Measurements from ENCODE around the gene SLC6A13.

The SLC6A13 gene

DNA sequence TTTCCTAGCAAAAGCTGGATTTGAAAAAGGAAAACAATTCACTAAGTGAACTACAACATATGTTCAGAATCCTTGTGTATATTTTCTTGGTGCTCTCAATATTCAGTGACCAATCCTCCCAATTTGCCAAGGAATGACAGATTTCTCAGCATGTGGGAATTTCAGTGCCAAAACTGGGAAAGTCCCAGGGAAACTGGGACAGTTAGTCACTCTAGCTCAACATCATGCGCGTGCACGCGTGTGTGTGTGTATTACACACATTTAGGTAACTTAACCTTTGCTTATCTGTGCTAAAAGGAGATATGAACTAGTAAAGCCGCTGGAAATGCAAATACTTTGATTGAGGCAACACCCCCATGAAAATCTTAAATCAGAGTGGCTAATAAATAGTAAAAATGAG is 26.1 kb upstream of the SLC6A13 start:
- no peaks in the 10 kb centered on the region for H3K27me3 ChIP-seq (replicated peaks; ENCODE audit: control insufficient read depth, insufficient read depth, low read length)
- H3K4me1 ChIP-seq (ENCODE audit: control insufficient read depth, insufficient read depth, low read length), result peaks cover 14% of the 10 kb centered on the region
- no peak overlapping the region for H3K9ac ChIP-seq (ENCODE audit: low read length)
- no peak for DNase-seq (ENCODE audit: low read depth)
- H3K9me3 ChIP-seq (ENCODE audit: control insufficient read depth, low read length), result no peaks in the 10 kb centered on the region
- H3K4me3 ChIP-seq (ENCODE audit: low read length), result peak overlapping the region; percentile 44
- peaks cover 49% of the 10 kb centered on the region for H3K36me3 ChIP-seq (ENCODE audit: control insufficient read depth, insufficient read depth, low read length, severe bottlenecking)

DNA sequence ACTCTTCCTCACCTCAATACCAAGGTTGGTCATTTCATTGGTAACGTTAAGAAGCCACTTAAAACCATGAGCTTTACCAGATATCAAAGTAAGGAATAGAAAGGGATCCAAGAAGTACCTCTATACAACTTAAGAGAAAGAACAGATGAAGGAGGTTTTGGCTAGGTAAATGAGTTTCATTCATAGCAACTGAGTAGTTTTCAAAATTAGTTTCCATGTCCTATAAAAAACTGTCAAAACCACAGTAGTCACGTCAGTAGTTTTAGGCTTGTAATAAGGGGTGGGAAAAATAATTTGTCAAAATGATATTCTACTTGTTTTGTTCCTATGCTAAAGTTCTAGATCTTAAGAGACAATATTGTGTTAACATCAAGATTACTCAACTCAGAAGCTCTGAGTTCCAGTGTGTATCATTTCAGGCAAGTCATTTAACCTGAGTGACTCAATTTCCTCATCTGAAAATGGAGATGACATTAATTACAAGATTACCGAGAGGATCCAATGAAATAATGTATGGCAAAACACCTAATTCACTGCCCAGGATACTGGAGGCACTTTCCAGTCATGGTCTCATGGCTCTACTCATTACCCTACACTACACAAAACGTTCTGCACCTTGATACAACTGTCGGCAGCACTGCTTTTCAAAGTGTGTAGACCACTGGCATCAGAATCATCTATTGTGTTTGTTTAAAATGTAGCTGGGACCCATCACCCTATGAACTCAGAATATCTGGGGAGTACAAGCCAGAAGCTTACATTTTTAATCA is 24.1 kb upstream of the SLC6A13 start:
- H3K4me1 ChIP-seq (ENCODE audit: control insufficient read depth, insufficient read depth, low read length), result peaks cover 14% of the 10 kb centered on the region
- peaks cover 39% of the 10 kb centered on the region for H3K36me3 ChIP-seq (ENCODE audit: control insufficient read depth, insufficient read depth, low read length, severe bottlenecking)

DNA sequence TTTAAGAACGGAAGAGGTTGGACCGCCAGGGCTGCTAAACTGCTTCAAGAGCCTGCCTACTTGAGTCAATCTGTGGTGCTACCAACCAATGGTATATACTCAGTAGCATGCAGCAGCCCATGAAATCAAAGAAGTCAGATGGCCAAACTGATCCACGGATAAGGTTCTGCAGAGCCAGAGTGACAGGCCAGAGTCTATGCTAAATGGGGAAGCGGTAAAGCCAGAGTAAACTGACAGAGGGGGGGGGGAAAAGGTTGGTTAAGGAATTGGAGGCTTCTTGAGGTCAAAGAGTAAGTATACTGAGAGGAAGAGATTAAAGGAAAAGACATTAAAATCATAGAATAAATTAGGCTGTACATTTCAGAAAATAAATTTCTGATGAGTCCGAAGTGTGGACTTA is 15.4 kb upstream of the SLC6A13 start:
- no peak overlapping the region for H3K9ac ChIP-seq (ENCODE audit: low read length)
- no peaks in the 10 kb centered on the region for H3K27me3 ChIP-seq (replicated peaks; ENCODE audit: control insufficient read depth, insufficient read depth, low read length)
- H3K4me3 ChIP-seq (ENCODE audit: low read length), result no peak overlapping the region
- no peak for DNase-seq (ENCODE audit: low read depth)
- peaks cover 12% of the 10 kb centered on the region for H3K36me3 ChIP-seq (ENCODE audit: control insufficient read depth, insufficient read depth, low read length, severe bottlenecking)
- peaks cover 7% of the 10 kb centered on the region for H3K4me1 ChIP-seq (ENCODE audit: control insufficient read depth, insufficient read depth, low read length)
- no peaks in the 10 kb centered on the region for H3K9me3 ChIP-seq (ENCODE audit: control insufficient read depth, low read length)

More for the DNA sequence above, 24.1 kb upstream of the SLC6A13 start:
- DNase-seq (ENCODE audit: low read depth), result no peak
- H3K9ac ChIP-seq (ENCODE audit: low read length), result no peak overlapping the region
- no peaks in the 10 kb centered on the region for H3K9me3 ChIP-seq (ENCODE audit: control insufficient read depth, low read length)
- no peak overlapping the region for H3K4me3 ChIP-seq (ENCODE audit: low read length)
- H3K27me3 ChIP-seq (replicated peaks; ENCODE audit: control insufficient read depth, insufficient read depth, low read length), result no peaks in the 10 kb centered on the region

DNA sequence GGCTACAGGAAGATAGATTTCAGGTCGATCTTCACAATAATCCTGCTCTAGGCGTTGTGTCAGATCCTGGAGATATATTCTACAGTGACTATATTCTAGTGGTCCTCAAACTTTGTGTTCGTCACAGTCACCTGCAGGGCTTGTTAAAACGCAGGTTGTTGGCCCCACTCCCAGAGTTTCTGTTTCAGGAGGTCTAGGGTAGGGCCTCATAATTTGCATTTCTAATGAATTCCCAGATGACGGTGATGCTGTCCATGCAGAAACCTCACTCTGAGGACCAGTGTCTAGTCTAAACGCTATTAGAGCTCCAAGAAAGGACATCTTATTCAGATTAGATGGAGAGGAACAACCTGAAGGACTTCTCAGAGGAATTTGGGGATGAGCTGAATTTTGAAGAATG is 13.2 kb upstream of the SLC6A13 start:
- H3K36me3 ChIP-seq (ENCODE audit: control insufficient read depth, insufficient read depth, low read length, severe bottlenecking), result peaks cover 8% of the 10 kb centered on the region
- no peaks in the 10 kb centered on the region for H3K27me3 ChIP-seq (replicated peaks; ENCODE audit: control insufficient read depth, insufficient read depth, low read length)
- peaks cover 29% of the 10 kb centered on the region for H3K4me1 ChIP-seq (ENCODE audit: control insufficient read depth, insufficient read depth, low read length)
- no peaks in the 10 kb centered on the region for H3K9me3 ChIP-seq (ENCODE audit: control insufficient read depth, low read length)
- H3K4me3 ChIP-seq (ENCODE audit: low read length), result no peak overlapping the region
- H3K9ac ChIP-seq (ENCODE audit: low read length), result no peak overlapping the region
- DNase-seq (ENCODE audit: low read depth), result no peak

DNA sequence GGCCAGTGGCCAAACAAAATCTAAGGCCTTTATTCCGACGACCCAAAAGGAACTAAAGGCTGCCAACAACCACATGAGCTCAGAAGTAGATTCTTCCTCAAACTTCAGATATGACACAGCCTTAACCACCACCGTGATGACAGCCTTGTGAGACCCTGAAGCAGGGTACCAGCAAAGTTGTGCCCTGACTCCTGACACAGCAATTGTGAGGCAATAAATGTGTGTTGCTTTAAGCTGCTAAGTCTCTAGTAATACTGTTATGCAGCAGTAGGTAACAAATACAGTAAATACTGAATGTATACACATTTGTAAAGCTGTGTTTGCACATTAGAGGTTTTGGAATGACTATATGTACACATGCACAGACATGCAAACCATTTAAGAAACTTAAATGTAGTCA is 10.7 kb upstream of the SLC6A13 start:
- Histone ChIP-seq H3K27me3 (replicated peaks; ENCODE audit: control insufficient read depth, insufficient read depth, low read length) (no peaks in the 10 kb centered on the region), H3K9me3 (ENCODE audit: control insufficient read depth, low read length) (no peaks in the 10 kb centered on the region), H3K4me1 (ENCODE audit: control insufficient read depth, insufficient read depth, low read length) (peaks cover 35% of the 10 kb centered on the region), H3K4me3 (ENCODE audit: low read length) (no peak overlapping the region), H3K9ac (ENCODE audit: low read length) (no peak overlapping the region), H3K36me3 (ENCODE audit: control insufficient read depth, insufficient read depth, low read length, severe bottlenecking) (peaks cover 1% of the 10 kb centered on the region)
- DNase-seq (ENCODE audit: low read depth), result no peak

DNA sequence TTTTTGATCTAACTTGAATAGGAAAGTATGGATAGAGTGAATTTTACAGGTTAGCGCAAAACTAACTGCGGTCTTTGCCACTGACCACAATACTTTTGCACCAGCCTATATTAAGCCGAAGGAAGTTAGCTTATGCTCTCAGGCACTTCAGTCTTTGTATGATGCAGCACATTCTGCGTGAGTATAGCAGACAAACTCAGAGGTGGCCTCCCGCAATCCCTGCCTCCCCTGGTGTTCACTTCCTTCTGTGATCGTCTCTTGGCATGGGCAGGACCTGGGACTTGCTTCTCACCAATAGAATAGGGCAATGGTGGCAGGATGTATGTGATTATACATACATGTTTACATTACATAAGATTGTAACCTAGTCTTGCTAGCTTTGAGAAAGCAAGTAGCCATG is 10.3 kb upstream of the SLC6A13 start:
- no peaks in the 10 kb centered on the region for H3K9me3 ChIP-seq (ENCODE audit: control insufficient read depth, low read length)
- H3K36me3 ChIP-seq (ENCODE audit: control insufficient read depth, insufficient read depth, low read length, severe bottlenecking), result no peaks in the 10 kb centered on the region
- DNase-seq (ENCODE audit: low read depth), result no peak
- peaks cover 38% of the 10 kb centered on the region for H3K4me1 ChIP-seq (ENCODE audit: control insufficient read depth, insufficient read depth, low read length)
- no peak overlapping the region for H3K9ac ChIP-seq (ENCODE audit: low read length)
- H3K4me3 ChIP-seq (ENCODE audit: low read length), result no peak overlapping the region
- no peaks in the 10 kb centered on the region for H3K27me3 ChIP-seq (replicated peaks; ENCODE audit: control insufficient read depth, insufficient read depth, low read length)

DNA sequence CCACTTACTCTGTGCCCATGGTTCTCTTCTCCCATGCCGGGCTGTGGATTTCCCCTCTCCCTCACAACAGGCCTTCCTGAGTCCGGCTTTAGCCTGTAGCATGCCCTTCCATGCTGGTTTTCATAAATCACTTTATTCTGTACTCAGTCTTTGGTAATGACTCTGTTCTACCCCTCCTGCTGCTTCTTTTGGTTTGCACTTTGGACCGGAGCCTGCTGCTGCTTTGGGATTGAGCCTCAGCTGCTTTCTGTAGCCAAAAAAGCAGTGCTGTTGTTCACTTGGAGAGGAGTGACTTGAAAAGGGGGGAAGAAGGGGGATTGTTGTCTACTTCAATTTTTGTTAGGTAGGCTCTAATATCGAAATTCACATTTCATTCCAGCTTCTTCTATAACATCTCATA is 8.5 kb upstream of the SLC6A13 start:
- Histone ChIP-seq H3K36me3 (ENCODE audit: control insufficient read depth, insufficient read depth, low read length, severe bottlenecking) (no peaks in the 10 kb centered on the region), H3K27me3 (replicated peaks; ENCODE audit: control insufficient read depth, insufficient read depth, low read length) (no peaks in the 10 kb centered on the region), H3K4me3 (ENCODE audit: low read length) (no peak overlapping the region), H3K9ac (ENCODE audit: low read length) (no peak overlapping the region), H3K4me1 (ENCODE audit: control insufficient read depth, insufficient read depth, low read length) (peaks cover 50% of the 10 kb centered on the region), H3K9me3 (ENCODE audit: control insufficient read depth, low read length) (no peaks in the 10 kb centered on the region)
- no peak for DNase-seq (ENCODE audit: low read depth)

DNA sequence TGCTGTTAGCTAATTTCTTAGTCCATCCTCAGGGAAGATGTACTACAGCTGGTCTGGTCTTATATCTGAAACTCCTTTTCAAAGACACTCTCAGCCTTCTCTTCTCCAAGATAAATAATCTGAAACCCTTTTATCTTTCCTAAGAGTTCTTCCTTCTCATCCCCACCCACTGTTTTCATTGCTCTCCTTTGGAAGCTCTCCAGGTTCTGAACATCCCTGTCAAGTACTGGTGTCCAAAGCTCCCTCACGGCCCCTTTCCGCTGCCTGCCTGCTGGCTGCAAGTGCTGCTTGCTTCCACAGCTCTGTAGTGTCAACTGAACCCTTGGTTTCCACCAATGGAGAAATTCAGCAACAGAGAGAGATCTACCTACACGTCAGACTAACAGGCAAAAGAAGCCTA is 6.6 kb upstream of the SLC6A13 start:
- H3K27me3 ChIP-seq (replicated peaks; ENCODE audit: control insufficient read depth, insufficient read depth, low read length), result no peaks in the 10 kb centered on the region
- no peak overlapping the region for H3K9ac ChIP-seq (ENCODE audit: low read length)
- H3K4me3 ChIP-seq (ENCODE audit: low read length), result no peak overlapping the region
- no peak for DNase-seq (ENCODE audit: low read depth)
- H3K36me3 ChIP-seq (ENCODE audit: control insufficient read depth, insufficient read depth, low read length, severe bottlenecking), result no peaks in the 10 kb centered on the region
- no peaks in the 10 kb centered on the region for H3K9me3 ChIP-seq (ENCODE audit: control insufficient read depth, low read length)
- peaks cover 50% of the 10 kb centered on the region for H3K4me1 ChIP-seq (ENCODE audit: control insufficient read depth, insufficient read depth, low read length)

DNA sequence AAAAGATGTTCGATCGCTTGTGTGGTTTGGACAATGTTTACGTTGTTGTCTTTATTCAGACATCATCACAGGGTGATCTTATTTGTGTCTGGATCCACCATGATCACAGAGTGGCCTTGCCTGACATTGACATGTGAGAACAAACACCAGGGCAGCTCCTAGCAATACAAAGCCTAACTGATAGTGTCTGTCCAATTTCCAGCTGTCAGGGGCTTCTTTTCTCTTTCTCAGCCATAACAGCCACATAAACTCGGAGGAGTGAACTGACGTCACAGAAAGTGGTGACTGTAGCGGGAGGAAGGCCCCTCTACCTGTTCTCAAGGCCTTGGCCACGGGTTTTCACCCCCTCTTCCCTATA is 5.8 kb upstream of the SLC6A13 start:
- no peak overlapping the region for H3K4me3 ChIP-seq (ENCODE audit: low read length)
- DNase-seq (ENCODE audit: low read depth), result no peak
- H3K9me3 ChIP-seq (ENCODE audit: control insufficient read depth, low read length), result no peaks in the 10 kb centered on the region
- H3K27me3 ChIP-seq (replicated peaks; ENCODE audit: control insufficient read depth, insufficient read depth, low read length), result no peaks in the 10 kb centered on the region
- H3K4me1 ChIP-seq (ENCODE audit: control insufficient read depth, insufficient read depth, low read length), result peaks cover 47% of the 10 kb centered on the region
- H3K9ac ChIP-seq (ENCODE audit: low read length), result no peak overlapping the region
- no peaks in the 10 kb centered on the region for H3K36me3 ChIP-seq (ENCODE audit: control insufficient read depth, insufficient read depth, low read length, severe bottlenecking)

DNA sequence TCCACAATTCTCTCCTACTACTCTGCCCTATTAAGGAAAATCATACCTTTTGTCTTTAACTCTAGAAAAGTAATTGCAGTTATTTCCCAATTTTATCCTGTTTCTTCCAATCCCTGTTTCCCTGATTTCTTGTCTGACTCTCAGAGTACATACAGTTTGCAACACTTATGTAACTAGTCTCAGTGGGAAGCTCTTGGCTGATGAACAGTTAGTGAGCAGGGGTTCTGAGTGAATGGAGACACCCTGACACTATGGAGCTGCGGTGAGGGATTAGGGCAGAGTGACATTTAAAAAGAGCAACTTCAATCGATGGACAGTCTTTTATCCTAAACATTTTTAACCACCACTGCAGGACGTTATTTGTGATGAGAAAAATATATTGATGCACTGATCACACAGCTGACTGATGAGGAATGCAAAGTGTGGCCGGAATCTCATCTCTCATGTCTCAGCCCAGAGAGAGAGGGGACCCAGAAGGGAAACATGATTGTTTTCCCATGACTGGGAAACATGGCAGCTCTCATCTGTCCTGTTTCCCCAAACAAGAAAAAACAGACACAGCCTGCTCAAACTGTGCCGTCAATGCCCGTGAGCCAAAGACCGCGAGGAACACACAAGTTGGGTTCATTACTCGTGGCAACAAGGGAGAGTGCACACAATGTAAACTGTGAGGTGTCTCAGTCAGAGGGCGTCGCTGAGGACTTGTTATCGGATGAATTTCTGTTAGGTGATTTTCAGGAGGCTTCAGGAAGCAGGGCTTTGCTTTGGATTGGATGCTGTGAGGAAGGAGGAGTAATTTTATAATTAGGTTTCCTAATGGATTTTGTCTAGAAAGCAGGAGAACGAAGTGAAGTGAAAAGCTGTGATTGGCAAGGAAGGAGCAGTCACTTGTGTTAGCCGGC is 5.2 kb upstream of the SLC6A13 start:
- Histone ChIP-seq H3K36me3 (ENCODE audit: control insufficient read depth, insufficient read depth, low read length, severe bottlenecking) (no peaks in the 10 kb centered on the region), H3K27me3 (replicated peaks; ENCODE audit: control insufficient read depth, insufficient read depth, low read length) (no peaks in the 10 kb centered on the region), H3K9ac (ENCODE audit: low read length) (no peak overlapping the region), H3K4me1 (ENCODE audit: control insufficient read depth, insufficient read depth, low read length) (peaks cover 41% of the 10 kb centered on the region), H3K4me3 (ENCODE audit: low read length) (no peak overlapping the region), H3K9me3 (ENCODE audit: control insufficient read depth, low read length) (no peaks in the 10 kb centered on the region)
- no peak for DNase-seq (ENCODE audit: low read depth)

DNA sequence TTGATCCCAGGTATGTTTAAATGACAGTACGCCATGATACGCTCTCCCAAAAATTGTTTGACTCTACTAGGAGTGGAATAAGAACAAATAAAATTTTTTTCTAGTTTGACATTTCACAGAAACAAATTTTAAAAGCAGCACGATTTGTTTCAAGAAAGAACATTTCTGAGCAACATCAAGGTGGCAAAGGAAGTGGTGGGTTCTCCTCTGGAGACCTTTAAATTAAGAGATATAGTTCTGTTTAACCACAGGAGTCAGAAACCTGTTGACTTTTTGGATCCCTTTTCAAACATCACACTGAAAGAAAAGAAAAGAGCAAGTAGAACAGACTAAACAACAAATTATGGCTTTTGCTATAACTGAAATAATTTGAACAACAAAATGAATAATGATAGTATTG is 2.5 kb upstream of the SLC6A13 start:
- Histone ChIP-seq H3K4me3 (ENCODE audit: low read length) (no peak overlapping the region), H3K36me3 (ENCODE audit: control insufficient read depth, insufficient read depth, low read length, severe bottlenecking) (no peaks in the 10 kb centered on the region), H3K9ac (ENCODE audit: low read length) (no peak overlapping the region), H3K9me3 (ENCODE audit: control insufficient read depth, low read length) (no peaks in the 10 kb centered on the region), H3K4me1 (ENCODE audit: control insufficient read depth, insufficient read depth, low read length) (peaks cover 20% of the 10 kb centered on the region), H3K27me3 (replicated peaks; ENCODE audit: control insufficient read depth, insufficient read depth, low read length) (peaks cover 9% of the 10 kb centered on the region)
- no peak for DNase-seq (ENCODE audit: low read depth)

All from adipocyte (in vitro differentiated cells).